Mesothelial cell of epicardium (in vitro differentiated cells): Measurements from ENCODE around the gene CDH23. TPM values are rescaled to one million over a fixed set of nuclear protein-coding genes. Genes with fewer than 3 reads are reported as not detected.

Experiments
- DNase-seq, 2 experiments: peaks; one replicate each; pipeline ENCODE4 v3.0.0; 2021; ENCODE audit warnings: low spot score in 2 of 2; ENCODE audit not compliant: unreplicated experiment in 2 of 2
- H3K27ac Mint-ChIP-seq: 2 replicates; pipeline ENCODE4 v1.8.0; 2021; ENCODE audit warnings: mixed read lengths
- H3K27me3 Mint-ChIP-seq: 2 replicates; pipeline ENCODE4 v1.8.0; 2021; ENCODE audit warnings: low read depth, mixed read lengths
- H3K36me3 Mint-ChIP-seq: 2 replicates; pipeline ENCODE4 v1.8.0; 2021; ENCODE audit warnings: mixed read lengths
- H3K4me1 Mint-ChIP-seq: 2 replicates; pipeline ENCODE4 v1.8.0; 2021; ENCODE audit warnings: mixed read lengths
- H3K4me3 Mint-ChIP-seq: 2 replicates; pipeline ENCODE4 v1.8.0; 2021; ENCODE audit warnings: mild to moderate bottlenecking, moderate library complexity, mixed read lengths
- H3K9me3 Mint-ChIP-seq: 2 replicates; pipeline ENCODE4 v1.8.0; 2021; ENCODE audit warnings: mixed read lengths
- total RNA-seq: library from RNA; stranded (reverse); gene quantifications from 3 replicates; pipeline ENCODE4 v1.2.1, GENCODE V29; 2021
- TF ChIP-seq, protein P1 (sequence below): fragments of 200-600 bp; sonication (generic); IDR thresholded peaks from one replicate; pipeline ENCODE4 v1.5.0; 2021; ENCODE audit warnings: antibody characterized with exemption; ENCODE audit not compliant: unreplicated experiment

CDH23 gene
- total RNA-seq, 1 donor from 2014 or later, result 2.5 TPM

DNA sequence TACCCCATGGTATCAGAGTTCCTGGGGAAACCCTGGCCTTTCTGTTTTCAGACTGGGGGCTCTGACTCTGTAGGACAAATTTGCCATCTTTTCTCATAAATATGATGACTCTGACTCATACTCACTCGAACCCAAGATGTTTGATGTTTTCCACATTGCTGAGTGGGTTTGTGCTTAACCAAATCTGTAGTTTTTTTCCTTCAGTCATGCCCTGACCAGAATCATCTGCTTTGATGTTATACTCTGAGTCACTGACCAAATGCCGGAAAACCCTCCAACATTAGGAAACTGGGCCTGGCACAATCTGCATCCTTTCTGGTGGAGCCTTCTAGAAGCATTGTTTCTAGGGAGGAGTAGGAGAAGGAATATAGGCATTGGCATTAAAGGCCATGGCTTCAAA lies 204.1 kb downstream of the CDH23 start:
- DNase-seq, result no peak
- H3K36me3 Mint-ChIP-seq, result no peaks in the 10 kb centered on the region
- H3K9me3 Mint-ChIP-seq, result no peaks in the 10 kb centered on the region

GRCh38 chr10:71601273-71601672 lies 204.6 kb downstream of the CDH23 start:
- TF ChIP-seq, protein P1, sequence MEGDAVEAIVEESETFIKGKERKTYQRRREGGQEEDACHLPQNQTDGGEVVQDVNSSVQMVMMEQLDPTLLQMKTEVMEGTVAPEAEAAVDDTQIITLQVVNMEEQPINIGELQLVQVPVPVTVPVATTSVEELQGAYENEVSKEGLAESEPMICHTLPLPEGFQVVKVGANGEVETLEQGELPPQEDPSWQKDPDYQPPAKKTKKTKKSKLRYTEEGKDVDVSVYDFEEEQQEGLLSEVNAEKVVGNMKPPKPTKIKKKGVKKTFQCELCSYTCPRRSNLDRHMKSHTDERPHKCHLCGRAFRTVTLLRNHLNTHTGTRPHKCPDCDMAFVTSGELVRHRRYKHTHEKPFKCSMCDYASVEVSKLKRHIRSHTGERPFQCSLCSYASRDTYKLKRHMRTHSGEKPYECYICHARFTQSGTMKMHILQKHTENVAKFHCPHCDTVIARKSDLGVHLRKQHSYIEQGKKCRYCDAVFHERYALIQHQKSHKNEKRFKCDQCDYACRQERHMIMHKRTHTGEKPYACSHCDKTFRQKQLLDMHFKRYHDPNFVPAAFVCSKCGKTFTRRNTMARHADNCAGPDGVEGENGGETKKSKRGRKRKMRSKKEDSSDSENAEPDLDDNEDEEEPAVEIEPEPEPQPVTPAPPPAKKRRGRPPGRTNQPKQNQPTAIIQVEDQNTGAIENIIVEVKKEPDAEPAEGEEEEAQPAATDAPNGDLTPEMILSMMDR, result no peak
- H3K4me1 Mint-ChIP-seq, result peaks cover 27% of the 10 kb centered on the region
- no peak overlapping the region for H3K27ac Mint-ChIP-seq
- no peak overlapping the region for H3K4me3 Mint-ChIP-seq
- DNase-seq, result no peak
- H3K36me3 Mint-ChIP-seq, result no peaks in the 10 kb centered on the region
- H3K27me3 Mint-ChIP-seq, result no peaks in the 10 kb centered on the region
- no peaks in the 10 kb centered on the region for H3K9me3 Mint-ChIP-seq

More for the DNA sequence above, 204.1 kb downstream of the CDH23 start:
- H3K27me3 Mint-ChIP-seq, result no peaks in the 10 kb centered on the region
- no peak overlapping the region for H3K27ac Mint-ChIP-seq
- TF ChIP-seq, protein P1, result no peak
- no peak overlapping the region for H3K4me3 Mint-ChIP-seq
- peaks cover 27% of the 10 kb centered on the region for H3K4me1 Mint-ChIP-seq

DNA sequence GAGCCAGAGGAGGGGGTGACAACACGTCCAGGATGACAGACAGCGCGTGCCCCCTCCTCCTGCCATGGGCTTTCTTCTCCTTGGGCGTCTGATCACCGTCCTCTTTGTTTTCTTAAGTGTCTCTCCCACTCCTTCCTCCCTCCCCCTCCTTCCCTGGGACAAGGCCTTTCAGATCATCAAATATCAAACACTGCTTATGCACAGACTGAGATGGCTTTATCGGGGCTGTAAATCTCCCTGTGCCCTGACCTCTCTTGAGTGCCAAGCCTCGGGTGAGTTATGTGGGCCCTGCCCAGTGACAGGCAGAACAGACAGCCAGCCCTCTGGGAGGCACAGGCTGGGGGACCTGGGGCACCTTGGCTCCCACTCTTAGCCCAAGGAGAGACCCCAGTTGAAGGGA lies 206.4 kb downstream of the CDH23 start:
- H3K4me3 Mint-ChIP-seq, result no peak overlapping the region
- no peaks in the 10 kb centered on the region for H3K27me3 Mint-ChIP-seq
- H3K36me3 Mint-ChIP-seq, result no peaks in the 10 kb centered on the region
- TF ChIP-seq, protein P1, result no peak
- DNase-seq, result no peak
- H3K27ac Mint-ChIP-seq, result no peak overlapping the region
- H3K9me3 Mint-ChIP-seq, result no peaks in the 10 kb centered on the region
- peaks cover 24% of the 10 kb centered on the region for H3K4me1 Mint-ChIP-seq

- H3K4me3 Mint-ChIP-seq, result no peak overlapping the region
- H3K27ac Mint-ChIP-seq, result no peak overlapping the region
- H3K36me3 Mint-ChIP-seq, result no peaks in the 10 kb centered on the region
- H3K27me3 Mint-ChIP-seq, result no peaks in the 10 kb centered on the region
- peaks cover 18% of the 10 kb centered on the region for H3K4me1 Mint-ChIP-seq
- no peak for DNase-seq
- TF ChIP-seq, protein P1, result no peak
- no peaks in the 10 kb centered on the region for H3K9me3 Mint-ChIP-seq
These were observed 207.0 kb downstream of the CDH23 start for GRCh38 chr10:71603754-71604153.

DNA sequence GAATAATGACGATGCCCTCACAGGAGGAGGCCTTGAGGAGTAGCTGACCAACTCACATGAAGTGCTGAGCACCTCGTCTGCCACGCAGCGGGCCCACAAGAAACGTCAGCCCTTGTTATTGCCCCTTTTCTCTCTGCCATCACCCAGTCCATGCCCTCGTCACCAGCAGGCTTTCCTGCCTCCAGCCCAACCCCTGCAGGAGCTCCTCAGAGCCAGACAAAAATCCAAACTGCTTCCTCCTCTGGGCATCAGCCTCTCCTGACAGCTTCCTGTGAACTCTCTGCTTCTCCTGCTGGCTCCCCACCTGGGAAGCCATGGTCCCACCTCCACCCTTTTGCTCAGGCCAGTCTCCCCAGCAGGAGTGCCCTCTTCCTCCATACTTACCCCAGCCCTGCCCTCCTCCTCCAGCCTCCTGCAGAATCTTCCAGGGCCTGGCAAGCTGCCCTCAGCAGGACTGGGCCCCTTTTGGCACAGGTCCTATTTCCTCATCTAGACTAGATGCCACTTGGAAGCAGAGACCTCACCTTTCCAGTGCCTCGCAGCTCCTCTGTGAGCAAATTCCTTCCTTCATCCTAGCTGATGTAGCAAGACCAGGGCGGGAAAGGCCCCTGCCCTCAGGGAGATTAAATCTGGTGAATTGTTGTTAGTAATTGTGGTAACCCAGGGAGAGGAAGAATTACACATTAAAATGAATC lies 207.8 kb downstream of the CDH23 start:
- H3K27ac Mint-ChIP-seq, result no peak overlapping the region
- H3K27me3 Mint-ChIP-seq, result peaks cover 3% of the 10 kb centered on the region
- DNase-seq, result no peak
- H3K4me1 Mint-ChIP-seq, result peaks cover 18% of the 10 kb centered on the region
- no peaks in the 10 kb centered on the region for H3K36me3 Mint-ChIP-seq
- H3K4me3 Mint-ChIP-seq, result no peak overlapping the region
- no peaks in the 10 kb centered on the region for H3K9me3 Mint-ChIP-seq
- TF ChIP-seq, protein P1, result no peak
